NCI-H82 (cell line): ENCODE results near the gene SPEM1.
A peak's percentile ranks its signal among the peaks of the same experiment; 100 is the strongest.

Experiments used
- DNase-seq: peaks from one replicate; lab custom pipeline; 2025; lab: John Stamatoyannopoulos, UW

SPEM1 gene

DNA sequence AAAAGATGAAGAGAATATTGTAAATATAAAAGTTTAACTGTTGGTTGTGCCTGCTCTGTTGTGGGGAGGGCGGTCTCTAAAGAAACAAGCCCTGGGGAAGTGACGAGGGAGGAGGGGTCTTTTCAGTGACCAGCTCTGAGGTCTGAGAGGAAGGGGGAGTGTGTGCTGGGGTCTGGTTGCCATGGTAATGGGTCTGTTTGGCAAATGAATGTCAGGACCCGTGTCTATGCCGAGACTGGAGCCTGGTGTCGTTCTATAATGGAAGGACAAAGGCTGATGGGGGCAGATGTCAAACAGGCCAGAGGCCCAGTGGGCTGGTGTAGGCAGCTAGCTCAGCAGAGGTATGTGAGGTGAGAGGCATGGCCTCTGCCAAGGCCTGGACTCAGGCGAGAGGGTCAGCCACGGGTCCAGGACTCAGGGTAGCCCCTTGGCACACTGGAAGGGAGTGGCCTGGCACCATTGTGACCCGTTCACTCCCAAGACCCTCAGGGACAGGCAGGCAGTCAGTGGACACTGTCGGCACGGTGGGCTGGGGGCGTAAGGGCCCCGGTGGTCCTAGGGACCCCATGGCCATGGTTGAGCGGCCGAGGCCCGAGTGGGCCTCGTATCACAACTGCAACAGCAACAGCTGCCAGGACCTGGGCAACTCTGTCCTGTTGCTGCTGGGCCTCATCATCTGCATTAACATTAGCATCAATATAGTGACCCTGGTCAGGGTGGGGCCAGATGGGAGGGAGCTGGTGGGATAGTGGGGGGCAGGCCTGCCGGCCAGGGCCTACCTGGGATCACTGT lies at the start of gene SPEM1:
Gene SPEM1, plus strand, starts transcription at position 506 of the 792 bp plus-strand sequence. Its CDS starts 61 bp downstream, at position 567.
- no peak for DNase-seq

DNA sequence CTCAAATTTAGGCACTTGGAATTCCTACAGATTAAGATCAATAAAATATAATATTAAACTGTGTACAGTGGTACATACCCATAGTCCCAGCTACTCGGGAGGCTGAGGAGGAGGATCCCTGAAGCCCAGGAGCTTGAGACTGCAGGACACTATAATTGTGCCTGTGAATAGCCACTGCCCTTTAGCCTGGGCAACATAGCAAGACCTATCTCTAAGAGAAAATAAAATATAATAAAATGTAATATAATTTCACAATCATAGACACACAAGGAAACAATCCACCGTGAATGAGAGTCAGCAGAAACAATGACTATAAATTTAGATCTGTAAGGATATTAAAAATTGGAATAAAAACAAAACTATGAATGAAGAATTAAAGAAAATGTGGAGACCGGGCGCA lies 49.3 kb upstream of the SPEM1 start:
- no peak for DNase-seq

GRCh38 chr17:7374353-7374752 lies 45.8 kb upstream of the SPEM1 start:
- DNase-seq, result no peak

DNA sequence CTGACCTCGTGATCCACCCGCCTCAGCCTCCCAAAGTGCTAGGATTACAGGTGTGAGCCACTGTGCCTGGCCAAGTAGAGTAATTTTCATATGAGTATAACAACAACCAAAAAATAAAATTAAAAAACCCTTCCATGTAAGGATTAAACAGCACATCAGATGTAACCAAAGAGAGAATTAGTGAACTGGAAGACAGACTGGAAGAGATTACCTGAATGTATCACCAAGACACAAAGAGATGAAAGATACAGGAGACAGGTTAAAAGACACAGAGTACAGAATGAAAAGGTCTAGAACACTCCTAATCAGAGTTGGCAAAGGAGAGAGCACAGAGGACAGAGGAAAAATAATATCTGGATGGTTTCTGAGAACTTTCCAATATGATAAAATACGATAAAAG lies 41.0 kb upstream of the SPEM1 start:
- DNase-seq, result no peak

DNA sequence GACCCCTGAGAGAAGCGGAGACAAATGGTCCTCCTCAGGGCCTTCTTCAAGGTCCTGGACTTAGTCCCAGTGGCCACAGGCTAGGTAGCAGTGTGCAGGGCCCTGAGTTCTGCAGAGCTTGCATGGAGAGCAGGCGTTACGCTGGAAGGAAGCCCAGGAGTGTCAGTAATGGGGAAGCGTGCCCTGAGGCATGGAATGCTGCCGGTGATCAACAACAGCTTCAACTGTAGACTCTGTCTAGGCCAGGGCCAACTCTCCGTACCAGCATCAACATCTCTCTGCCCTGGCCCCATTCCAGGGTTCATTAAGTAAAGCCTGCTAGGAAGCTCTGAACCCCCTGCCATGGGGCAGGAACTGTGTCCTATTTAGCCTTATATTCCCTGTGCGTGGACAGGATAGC lies 39.8 kb upstream of the SPEM1 start:
- no peak for DNase-seq

GRCh38 chr17:7380855-7381683 lies 39.1 kb upstream of the SPEM1 start, which contains the start of gene TNK1:
TNK1 (plus strand) TSS chr17:7381089; CDS start chr17:7382927, 1,838 bp downstream.
- peak; percentile 32 for DNase-seq

- no peak for DNase-seq
These were observed 37.2 kb upstream of the SPEM1 start for GRCh38 chr17:7382901-7383300.

- DNase-seq, result no peak
These were observed 36.8 kb upstream of the SPEM1 start for GRCh38 chr17:7383371-7383741.

- peak; percentile 84 for DNase-seq
These were observed 36.2 kb upstream of the SPEM1 start for GRCh38 chr17:7383742-7384488.

DNA sequence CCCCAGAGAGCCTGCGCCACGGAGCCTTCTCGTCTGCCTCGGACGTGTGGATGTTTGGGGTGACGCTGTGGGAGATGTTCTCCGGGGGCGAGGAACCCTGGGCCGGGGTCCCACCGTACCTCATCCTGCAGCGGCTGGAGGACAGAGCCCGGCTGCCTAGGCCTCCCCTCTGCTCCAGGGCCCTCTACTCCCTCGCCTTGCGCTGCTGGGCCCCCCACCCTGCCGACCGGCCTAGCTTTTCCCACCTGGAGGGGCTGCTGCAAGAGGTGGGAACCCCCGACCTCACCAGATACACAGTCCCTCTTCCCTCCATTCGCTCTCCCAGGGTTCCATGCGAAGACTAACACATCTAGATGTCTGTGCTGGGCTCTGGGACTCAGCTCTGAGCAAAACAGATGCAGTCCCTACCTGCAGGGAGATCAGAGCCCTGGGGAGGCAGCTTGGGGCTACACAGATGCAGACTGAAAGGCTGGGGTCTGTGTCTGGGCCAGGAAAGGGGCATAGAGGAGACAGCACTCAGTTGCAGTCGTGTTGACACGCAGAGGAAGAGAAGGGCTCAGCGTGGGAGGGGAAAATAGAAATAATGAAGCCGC lies 35.5 kb upstream of the SPEM1 start:
- DNase-seq, result no peak

GRCh38 chr17:7388856-7389255 lies 31.3 kb upstream of the SPEM1 start:
- no peak for DNase-seq

- no peak for DNase-seq
These were observed 29.9 kb upstream of the SPEM1 start for GRCh38 chr17:7389924-7390910.

DNA sequence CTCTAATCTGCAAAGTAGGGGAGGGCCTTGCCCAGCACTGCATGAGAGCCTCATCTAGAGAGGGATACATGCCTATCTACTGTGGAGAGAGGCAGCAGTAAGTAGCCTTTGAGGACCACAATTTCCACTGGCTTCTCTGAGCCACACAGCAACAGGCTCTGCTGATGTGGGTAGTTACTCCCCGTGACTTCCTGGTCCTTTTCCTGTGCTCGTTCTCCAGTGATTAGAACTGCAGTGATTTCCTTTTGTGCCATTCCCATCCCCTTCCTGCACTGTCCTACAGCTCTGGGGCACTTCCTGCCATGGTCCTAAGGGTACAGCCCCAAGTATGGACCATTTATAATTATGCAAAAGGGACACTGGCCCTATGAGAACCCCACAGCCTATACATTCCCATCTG lies 28.8 kb upstream of the SPEM1 start:
- no peak for DNase-seq

DNA sequence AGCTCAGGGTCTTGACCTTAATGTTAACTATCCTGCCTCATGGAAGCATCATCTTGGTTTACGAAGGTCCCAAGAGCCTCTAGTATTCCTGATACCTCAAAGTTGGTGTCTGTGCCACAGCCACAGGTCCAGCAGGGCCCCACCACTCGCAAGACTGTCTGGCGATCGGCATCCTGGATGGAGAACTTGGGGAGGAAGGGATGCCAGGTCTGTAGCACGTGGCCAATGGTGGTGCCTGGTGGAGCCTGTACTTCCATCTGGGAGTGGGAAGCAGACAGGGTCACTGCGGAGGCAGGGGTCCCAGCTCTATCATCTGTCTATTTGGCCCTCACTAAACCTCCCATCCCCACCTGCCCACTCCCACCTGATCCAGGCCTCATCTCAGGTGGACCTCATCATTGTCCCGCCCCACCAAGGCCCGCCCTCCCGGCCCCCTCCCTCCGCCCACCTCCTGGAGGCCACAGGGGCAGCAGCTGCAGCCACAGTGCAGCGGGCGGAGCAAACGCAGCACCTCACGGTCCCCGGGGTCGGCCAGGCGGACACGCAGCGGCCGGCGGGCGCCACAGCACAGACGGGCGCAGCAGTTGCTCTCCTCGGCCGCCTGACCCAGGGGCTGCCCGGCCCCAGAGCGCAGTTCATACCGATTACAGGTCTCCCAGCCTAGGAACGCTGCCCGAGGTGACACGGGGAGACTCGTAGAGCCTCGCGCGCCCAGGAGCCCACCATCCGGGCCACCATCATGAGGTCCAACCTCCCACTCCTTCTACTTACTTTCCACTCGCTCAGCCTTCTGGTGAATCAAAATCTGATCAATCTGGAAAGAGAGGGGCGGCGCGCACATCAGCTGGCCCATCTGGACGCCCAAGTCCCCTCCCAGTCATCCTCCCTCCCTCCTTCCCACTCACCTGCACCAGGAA lies 27.2 kb upstream of the SPEM1 start:
- DNase-seq, result no peak

DNA sequence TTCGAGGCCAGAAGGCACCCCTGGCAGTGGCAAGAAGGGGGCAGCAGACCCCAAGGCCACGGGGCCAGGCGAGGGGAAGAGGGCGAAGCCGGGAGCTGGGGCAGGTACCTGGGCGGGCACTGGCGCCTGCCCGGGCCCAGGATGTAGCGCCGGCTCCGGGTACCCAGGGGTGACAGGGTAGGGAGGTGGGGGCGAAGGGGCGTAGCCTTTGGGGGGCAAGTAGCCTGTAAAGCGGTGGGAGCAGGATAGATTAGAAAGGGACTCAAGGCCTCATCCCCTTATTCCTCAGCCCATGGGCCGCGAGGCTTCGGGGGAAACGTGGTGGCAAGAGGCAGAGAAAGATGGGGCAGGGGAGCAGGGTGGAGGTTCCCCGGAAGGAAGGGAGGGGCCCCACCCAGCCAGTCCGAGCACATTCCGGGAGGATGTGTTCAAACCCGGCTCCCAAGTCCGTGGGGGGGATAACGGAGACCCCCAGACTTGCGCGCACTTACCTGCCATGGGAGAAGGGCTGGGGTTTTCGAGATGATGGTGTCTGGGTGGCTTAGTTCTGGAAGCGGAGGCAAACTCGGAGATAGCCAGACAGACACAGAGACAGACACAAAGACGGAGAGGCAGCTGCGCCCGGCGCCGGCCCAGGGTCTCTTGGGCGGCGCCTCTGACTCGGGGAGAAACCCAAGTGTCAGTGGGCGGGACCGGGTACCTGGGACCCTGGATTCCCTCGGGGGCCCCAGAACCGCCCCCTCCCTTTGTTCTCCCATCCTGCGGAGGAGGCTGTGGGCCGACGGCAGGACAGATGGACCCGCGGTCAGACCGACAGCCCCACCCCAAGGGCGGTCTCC lies 26.3 kb upstream of the SPEM1 start:
- DNase-seq, result peak; percentile 82

DNA sequence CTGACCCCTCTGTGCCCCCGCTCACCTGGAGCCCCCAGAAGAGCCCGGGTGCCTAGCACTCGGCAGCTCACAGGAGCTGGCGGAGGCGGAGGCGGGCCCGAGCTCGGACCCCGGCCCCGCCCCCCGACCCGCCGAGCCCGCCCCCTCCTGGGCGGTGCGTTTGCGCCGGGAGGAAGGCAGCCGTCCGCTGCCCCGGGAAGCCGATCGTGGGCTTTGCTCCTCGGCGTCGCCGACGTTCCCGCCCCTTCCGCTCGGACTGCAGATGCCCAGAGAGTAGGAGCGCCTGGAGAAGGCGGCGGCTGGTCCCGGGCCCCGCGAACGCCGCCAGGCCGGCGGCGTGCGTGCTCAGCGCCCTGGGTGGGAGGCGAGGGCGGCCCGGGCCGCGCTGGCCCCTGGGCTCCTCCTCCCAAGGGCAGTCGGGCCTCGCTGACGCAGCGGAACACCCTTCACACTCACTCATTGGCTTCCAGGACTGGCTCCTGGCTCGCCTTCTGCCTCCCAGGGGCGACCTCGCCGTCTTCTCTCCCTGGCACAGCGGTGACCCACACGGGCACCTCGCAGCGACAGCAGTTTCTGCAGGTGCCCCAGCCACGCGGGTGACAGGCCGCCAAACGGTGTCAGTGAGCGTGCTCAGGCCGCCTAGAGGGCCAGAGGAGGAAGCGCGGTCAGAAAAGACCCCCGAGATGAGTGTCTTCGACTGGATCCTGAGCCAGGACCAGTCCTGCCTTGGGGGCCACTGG lies 25.5 kb upstream of the SPEM1 start, which contains the start of gene PLSCR3:
Gene PLSCR3, minus strand, starts transcription at position 74 of the 740 bp plus-strand sequence. CDS start 415 bp downstream, outside the sequence.
- DNase-seq, result peak; percentile 91

DNA sequence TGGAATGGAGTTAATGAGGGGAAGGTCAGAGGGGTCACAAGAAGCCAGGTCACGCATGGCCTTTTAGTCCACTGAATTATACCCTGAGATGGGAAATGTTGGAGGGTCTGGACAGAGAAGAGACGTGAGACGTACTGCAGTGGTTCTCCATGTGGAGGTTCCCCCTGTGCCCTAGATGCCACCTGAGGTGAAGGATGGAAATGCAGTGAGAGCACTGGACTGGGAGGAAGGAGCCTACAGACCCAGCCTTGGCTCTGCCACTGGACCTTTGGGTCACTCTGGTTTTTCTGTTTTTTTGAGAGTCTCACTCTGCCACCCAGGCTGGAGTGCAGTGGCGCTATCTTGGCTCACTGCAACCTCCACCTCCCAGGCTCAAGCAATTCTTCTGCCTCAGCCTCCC lies 24.0 kb upstream of the SPEM1 start:
- DNase-seq, result no peak

DNA sequence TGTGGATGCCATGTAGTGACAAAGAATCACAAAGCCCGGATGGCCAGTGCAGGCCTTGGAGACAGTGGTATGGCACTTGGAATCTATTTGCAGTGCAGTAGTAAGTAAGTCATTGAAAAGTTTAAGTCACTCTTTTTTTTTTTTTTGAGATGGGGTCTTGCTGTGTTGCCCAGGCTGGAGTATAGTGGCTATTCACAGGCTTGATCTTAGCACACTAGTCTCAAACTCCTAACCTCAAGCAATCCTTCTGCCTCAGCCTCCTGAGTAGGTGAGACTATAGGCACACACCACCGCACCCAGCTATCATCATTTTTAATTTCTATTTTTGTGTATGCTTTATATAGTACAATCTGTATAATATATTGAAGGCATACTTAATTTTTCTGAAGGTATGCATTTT lies 21.5 kb upstream of the SPEM1 start:
- DNase-seq, result no peak
